GM12865 (cell line): ENCODE results near the gene NADK.
A peak's percentile ranks its signal among the peaks of the same experiment; 100 is the strongest.

Source experiments
- DNase-seq: peaks from one replicate; pipeline ENCODE4 v3.0.0; 2010; ENCODE audit warnings: low read depth
- H3K4me3 ChIP-seq: 2 replicates; pipeline ENCODE4 v1.5.1; 2011; ENCODE audit warnings: mild to moderate bottlenecking, low read depth, low read length, control low read depth
- TF ChIP-seq, protein P1 (sequence below): IDR thresholded peaks from 2 replicates; pipeline ENCODE4 v1.5.1; 2011; ENCODE audit warnings: low read length, control low read depth, low read depth, inconsistent platforms; ENCODE audit not compliant: insufficient read depth; ENCODE audit errors: missing control alignments

Gene NADK

GRCh38 chr1:1786836-1787605, 8.8 kb upstream of the NADK start:
- H3K4me3 ChIP-seq: no peak overlapping the region
- DNase-seq: no peak
- TF ChIP-seq, protein P1, sequence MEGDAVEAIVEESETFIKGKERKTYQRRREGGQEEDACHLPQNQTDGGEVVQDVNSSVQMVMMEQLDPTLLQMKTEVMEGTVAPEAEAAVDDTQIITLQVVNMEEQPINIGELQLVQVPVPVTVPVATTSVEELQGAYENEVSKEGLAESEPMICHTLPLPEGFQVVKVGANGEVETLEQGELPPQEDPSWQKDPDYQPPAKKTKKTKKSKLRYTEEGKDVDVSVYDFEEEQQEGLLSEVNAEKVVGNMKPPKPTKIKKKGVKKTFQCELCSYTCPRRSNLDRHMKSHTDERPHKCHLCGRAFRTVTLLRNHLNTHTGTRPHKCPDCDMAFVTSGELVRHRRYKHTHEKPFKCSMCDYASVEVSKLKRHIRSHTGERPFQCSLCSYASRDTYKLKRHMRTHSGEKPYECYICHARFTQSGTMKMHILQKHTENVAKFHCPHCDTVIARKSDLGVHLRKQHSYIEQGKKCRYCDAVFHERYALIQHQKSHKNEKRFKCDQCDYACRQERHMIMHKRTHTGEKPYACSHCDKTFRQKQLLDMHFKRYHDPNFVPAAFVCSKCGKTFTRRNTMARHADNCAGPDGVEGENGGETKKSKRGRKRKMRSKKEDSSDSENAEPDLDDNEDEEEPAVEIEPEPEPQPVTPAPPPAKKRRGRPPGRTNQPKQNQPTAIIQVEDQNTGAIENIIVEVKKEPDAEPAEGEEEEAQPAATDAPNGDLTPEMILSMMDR: no peak

DNA sequence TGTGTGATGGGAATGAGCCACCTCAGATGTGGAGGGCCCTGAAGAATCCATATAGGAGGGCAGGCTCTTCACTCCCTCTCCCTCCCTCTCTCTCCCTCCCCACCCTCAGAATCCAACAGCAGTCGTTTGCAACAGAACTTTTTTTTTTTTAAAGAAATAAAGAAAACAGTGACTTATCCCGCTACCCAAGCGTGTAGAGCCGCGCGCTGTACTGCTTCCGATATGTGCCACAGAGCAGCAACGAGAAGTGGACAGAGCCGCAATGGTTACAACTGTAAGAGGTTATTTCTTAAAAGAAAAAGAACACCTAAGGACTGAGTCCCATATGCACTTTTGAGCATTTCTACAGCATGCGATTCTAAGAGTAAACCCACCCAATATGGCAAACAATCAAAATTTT, 7.4 kb upstream of the NADK start:
- no peak for DNase-seq
- H3K4me3 ChIP-seq: no peak overlapping the region
- TF ChIP-seq, protein P1: no peak

DNA sequence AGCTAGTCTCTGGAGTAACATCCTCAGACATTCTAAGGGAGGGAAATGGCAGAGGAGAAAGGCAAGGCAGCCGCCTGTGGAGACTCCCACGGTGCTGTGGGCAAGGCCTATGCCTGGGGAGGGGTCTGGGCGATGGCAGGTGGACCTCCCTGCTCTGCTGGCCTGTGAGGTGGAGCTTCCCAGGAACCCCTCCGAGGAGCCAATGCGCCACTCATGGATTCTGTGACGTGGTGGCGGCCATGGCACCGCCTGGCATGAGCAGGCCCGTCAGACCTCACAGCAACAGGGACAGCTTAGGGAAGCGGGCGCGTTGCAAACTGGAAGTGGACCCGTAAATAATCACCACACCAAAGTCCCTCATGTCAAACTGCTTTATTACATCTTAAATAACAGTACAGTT, 6.7 kb upstream of the NADK start:
- DNase-seq: no peak
- TF ChIP-seq, protein P1: no peak
- no peak overlapping the region for H3K4me3 ChIP-seq

- TF ChIP-seq, protein P1: no peak
- DNase-seq: no peak
- H3K4me3 ChIP-seq: no peak overlapping the region
Measured at GRCh38 chr1:1783320-1783719, 5.0 kb upstream of the NADK start.

- DNase-seq: peak; percentile 39
- H3K4me3 ChIP-seq: peak overlapping the region; percentile 5; the same call in 1 of the 2 replicates
- TF ChIP-seq, protein P1: no peak
Measured at GRCh38 chr1:1782399-1783221, 4.3 kb upstream of the NADK start.

- TF ChIP-seq, protein P1: no peak
- peak; percentile 27 for DNase-seq
Measured at GRCh38 chr1:1781526-1781903, 3.2 kb upstream of the NADK start.

More at GRCh38 chr1:1781526-1781903, 3.2 kb upstream of the NADK start:
- H3K4me3 ChIP-seq: no peak overlapping the region
